Fibroblast of skin of right biceps (primary cell): ENCODE results near the gene IFITM2.
A peak's percentile ranks its signal among the peaks of the same experiment; 100 is the strongest.
"Not testable (repeated sequence)": the region's sequence is repeated elsewhere in the genome, so short reads cannot be mapped to it uniquely, and the experiment has no call there.

Source experiments
- DNase-seq: peaks from one replicate; pipeline ENCODE4 v3.0.0-alpha.2; 2013

The IFITM2 gene

GRCh38 chr11:282171-282570, 25.4 kb upstream of the IFITM2 start:
- DNase-seq, result no peak

DNA sequence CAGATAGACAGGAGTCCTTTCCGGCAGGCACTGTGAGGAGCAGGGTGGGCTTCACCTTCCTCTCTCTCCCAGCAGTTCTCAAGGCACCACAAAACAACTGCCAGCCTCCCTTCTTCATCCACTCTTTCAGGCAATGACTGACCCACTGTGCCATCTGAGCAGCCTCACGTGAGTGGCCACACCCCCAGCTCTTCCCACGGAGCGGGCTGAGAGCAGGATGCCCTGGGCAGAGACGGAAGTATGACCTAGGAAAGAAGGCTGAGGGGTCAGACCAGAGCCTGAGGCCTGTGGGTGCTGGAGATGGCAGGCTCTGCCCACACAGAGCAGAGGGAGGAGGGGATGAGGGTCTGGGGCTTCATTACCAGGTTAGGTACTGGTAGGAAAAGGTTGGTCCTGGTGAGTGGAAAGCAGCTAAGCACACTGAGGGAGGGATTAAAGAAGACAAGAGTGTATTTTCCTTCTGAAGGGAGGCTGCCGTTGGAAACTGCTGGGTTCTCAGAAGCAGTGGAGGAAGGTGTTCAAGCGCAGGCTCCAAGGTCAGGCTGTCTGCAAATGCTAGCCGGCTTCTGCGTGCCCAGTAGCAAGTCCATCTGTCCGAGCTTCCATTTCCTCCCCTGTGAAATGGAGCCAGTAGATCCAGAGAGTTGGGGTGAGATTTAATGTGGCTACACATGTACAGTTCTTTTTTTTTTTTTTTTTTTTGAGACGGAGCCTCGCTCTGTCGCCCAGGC, 24.8 kb upstream of the IFITM2 start:
- no peak for DNase-seq

GRCh38 chr11:283405-284104, 24.1 kb upstream of the IFITM2 start:
- no peak for DNase-seq

- DNase-seq, result no peak
Observed at GRCh38 chr11:284105-285020, 23.3 kb upstream of the IFITM2 start.

GRCh38 chr11:285021-285893, 22.4 kb upstream of the IFITM2 start:
- no peak for DNase-seq

- DNase-seq, result no peak
Observed at GRCh38 chr11:285894-286220, 21.8 kb upstream of the IFITM2 start.

- DNase-seq, result not testable (repeated sequence)
Observed at GRCh38 chr11:286977-287820, 20.4 kb upstream of the IFITM2 start.

- no peak for DNase-seq
Observed at GRCh38 chr11:287821-288477, 19.7 kb upstream of the IFITM2 start.

DNA sequence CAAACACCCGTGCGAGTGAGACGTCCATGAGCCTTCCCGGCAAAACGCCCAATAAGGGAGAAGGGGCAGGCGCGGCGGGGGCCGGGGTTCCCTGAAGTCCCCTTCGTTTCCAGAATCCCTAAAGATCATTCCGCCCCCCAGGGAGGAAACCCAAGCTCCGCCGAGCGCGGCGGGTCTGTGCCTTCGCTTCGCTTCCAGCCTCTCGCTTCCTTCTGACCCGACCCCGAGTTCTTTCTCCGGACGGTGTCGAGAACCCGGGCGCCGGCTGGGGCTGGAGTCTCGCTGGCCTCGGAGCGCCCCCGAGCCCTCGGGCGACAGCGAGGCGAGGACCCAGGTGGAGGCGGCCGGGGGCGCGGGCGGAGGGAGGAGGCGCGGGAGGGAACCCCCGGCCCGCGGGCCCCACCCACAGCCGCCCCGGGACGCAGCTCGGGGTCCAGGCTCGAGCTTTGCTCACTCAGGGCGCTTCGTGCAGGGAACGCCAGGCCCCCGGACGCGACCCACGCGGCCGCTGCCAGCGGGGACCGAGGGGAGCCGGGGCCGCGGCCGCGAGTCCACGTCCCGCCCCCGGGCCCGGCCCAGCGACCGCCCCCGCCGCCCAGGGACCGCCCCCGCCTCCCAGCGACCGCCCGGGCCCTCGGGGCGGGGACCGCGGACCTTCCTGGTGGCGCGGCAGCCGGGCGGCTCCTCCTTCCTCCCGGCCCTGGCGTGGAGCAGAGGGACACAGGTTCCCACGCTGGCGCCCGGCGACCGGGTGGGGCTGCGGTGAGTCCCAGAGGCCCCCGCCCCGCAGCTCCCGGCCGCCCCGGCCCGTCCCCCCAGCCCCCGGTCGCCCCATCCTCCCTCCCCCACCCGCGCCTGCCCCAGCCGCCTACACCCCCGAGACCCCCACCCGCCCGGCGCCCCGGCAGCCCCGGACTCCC, 18.9 kb upstream of the IFITM2 start, which contains the start of gene PGGHG:
Gene PGGHG (plus strand): TSS at position 649 of the 920 bp plus-strand sequence. CDS start 691 bp downstream, outside the sequence.
- peak; percentile 54 for DNase-seq

DNA sequence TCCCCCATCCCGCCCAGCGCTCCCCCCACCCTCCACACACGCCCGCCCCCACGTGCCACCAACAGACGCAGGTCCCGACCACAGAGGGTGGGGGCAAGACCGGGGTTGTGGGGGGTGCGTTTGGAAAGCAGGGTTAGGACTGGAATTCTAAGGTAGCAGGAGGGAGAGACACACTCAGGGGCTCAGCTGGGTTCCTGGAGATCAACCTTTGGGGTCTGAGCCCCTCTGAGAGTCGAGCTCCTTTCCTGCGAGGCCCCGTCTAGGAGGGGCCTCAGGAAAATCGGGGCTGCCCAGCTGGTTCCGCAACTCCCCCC, 18.3 kb upstream of the IFITM2 start:
- DNase-seq, result no peak

GRCh38 chr11:289712-290620, 17.6 kb upstream of the IFITM2 start:
- DNase-seq, result no peak

DNA sequence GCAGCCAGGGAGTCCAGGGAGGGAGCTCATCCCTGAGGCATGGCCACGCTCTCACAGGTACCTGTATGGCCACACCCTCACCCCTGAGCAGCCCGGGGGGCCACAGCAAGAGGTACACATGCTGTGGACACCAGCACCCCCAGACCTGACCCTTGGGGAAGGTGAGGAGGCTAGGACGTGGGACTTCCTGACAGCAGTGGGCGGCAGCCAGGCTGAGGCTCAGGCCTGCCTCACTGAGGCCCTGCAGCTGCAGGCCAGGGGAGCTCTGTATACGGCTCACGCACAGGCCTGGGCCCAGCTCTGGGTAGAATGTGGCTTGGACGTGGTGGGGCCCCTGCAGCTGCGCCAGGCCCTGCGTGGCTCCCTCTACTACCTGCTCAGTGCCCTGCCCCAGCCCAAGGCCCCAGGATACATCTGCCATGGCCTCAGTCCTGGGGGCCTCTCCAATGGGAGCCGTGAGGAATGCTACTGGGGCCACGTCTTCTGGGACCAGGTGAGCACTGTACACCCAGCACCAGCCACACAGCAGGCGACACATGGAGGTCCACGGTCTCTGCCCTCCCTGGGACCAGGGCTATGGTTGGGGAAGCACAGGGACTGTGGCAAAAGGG, 16.9 kb upstream of the IFITM2 start:
- no peak for DNase-seq

- no peak for DNase-seq
Observed at GRCh38 chr11:291281-292210, 16.1 kb upstream of the IFITM2 start.

- DNase-seq, result no peak
Observed at GRCh38 chr11:292211-293121, 15.2 kb upstream of the IFITM2 start.

GRCh38 chr11:293271-293851, 14.3 kb upstream of the IFITM2 start:
- no peak for DNase-seq
